SKM-1 (cell line): ENCODE results near the gene TRIM26.
"Not testable (repeated sequence)": the region's sequence is repeated elsewhere in the genome, so short reads cannot be mapped to it uniquely, and the experiment has no call there.

Experiments used
- DNase-seq: peaks from one replicate; lab custom pipeline; 2025; ENCODE audit not compliant: unreplicated experiment; lab: John Stamatoyannopoulos, UW

The TRIM26 gene

DNA sequence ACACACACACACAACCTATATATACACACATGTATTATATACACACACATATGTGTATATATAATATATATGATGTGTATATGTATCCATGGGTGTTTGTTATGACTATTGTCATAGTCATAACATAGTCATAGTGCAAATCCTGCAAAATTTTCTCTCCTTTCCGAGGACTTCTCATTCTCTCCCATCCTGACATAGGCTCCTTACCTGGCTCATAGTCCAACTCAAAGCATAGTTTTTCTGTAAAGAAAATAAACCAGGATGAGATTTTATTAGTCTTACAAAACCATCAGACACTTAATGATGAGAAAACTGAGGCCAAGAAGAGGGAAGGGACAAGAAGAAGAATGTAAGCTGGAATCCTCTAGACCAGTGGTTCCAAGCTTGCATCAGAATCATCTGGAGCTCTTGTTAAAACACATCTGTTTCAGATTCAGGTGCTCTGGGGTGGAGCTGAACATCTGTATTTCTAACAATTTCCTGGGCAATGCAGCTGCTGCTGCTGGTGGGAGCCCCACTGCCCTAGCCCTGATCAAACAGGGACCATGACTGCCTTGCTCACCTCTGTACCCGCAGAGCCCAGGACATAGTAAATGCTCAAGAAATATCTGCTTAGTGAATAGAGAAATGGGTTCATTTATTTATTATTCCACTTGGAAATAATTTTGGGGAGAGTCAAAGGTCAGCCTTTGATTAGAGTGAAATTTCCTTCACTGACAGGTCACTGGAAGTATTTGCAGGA is 57.5 kb downstream of the TRIM26 start:
- DNase-seq: no peak

DNA sequence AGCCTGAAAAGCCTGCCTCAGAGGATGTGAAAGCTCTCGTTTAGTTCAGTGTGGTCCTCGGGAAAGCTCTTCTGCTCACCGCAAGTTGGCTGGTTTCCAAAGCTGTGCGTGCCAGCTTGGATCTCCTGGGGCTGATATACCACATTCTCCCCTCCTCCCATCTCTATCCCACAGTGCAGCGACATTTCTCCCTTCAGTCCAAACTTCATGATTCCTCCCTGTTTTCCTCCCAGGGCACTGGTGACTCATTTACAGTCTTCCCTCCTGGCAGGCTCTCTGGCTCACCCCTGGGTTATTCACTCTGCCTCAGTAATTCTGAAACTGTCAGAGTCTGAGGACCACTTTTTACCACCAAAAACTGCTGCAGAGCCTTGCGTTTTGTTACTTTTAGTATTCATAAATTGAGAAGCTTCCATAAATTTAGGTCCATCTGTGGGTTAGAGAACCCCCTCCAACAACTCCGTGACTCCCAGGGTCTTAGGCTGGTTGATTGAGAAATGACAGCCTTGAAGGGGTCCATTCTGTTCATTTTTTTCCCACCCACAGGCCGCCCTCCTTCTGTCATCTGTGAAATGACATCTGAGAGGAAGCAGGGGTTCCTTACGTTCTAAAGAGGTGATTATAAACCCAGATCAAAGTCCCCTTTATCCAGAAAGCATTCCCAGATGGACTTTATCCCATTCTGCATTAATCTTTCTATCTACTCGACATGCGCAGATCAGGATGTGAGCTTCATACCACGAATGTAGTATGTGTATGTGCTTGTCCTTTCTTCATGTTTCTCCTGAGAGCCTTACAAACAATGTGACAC is 58.3 kb downstream of the TRIM26 start:
- DNase-seq: no peak

DNA sequence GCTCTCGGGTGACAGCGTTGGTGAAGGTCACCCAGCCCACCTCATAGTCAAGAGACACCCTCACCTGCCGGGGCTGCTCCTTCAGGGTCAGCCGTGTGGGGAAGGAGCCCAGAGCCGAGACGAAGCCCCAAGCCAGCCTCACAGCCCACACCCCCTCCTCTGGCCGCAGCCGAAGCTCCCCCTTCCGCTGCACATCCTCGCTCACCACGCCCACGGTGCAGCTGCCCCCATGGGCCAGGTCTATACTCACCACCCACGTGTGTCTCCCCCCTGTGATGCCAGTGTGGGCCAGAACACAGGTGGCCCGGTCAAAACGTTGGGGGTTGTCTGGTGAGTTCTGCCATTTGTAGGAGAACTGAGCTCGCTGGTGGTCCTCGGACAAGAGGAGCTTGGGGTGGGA is 59.1 kb downstream of the TRIM26 start:
- no peak for DNase-seq

DNA sequence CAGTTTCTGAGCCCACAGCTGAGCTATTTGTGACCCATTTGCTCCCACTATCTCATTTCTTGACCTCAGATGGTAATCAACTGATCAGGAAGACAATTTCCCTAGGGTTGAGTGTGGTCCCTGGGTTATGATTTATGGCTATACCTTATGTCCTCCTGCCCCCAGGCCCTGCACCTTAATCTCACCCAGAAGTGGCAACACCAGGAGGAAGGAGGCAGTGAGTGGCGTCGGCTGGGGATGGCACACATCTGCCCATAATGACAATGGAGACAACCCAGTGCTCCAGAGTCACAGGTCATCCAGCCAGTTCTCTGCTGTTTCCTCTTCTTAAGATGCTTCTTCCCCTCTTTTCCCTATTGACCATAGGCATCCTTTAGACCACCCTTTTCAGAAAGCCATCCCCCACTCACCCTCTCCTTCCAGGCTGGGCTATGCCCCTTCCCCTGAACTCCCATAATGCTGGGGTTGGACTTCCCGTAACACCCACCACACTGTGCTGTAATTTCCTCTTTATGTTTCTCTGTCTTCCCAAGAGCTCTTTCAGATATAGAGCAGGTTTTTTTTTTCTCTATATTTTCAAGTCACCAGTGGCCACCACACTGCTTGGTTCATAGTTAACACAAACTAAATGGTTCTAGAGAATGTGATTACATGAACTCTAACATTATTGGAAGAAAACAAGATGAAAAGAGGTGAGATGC is 60.1 kb downstream of the TRIM26 start:
- DNase-seq: no peak

- no peak for DNase-seq
These were observed 61.1 kb downstream of the TRIM26 start for GRCh38 chr6:30152016-30152673.

DNA sequence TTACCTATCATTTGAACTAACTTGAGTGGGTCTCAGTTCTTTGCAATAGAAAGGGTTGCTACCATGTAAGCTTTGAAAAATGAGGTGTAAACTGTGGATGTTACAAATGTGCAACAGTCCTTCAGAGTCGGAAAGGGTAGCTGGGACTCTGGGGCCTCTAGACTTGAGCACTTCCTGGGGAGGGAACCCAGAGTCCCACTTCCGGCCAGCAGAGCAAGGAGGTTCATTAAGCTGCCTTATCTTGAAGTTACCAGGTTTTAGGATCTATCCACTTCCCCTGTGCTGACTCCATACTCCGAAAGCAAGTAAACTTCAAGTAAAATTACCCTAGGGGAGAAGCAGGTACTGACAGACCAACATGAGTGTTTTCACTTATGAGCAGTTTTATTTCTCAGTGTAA is 61.6 kb downstream of the TRIM26 start:
- no peak for DNase-seq

DNA sequence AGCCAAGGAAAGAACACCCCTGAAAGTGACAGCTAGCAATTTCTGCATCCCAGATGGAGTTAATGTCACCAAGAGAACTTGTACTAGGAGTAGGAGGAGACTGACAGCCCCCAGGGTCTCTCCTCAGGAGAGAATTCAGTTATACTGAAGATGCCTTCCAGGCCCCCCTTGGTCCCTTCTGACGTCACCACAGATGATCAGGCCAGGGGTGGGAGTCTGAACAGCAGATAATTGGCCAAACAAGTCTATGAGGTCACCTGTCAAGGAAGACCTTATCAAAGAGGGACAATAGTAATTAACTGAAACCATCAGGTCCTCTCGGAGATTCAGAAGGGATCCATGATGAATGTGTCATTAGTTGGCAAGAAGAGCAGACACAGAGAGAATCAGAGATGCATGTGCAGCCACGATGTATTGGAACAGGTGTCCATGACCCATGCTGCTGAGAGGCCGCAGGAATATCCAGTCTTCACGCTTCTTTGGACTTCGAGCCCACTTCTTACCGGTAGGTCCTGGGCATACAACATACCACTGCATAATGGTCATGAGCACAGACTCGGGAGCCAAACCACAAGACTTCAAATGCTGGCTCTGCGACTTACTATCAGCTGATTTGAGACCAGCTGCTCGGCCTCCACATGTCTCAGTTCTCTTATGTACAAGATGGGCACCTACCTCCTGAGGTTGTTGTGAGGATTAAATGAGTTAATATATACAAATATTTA is 62.4 kb downstream of the TRIM26 start:
- no peak for DNase-seq

- no peak for DNase-seq
These were observed 63.2 kb downstream of the TRIM26 start for GRCh38 chr6:30149858-30150550.

- no peak for DNase-seq
These were observed 64.0 kb downstream of the TRIM26 start for GRCh38 chr6:30149234-30149633.

- no peak for DNase-seq
These were observed 66.1 kb downstream of the TRIM26 start for GRCh38 chr6:30147096-30147495.

DNA sequence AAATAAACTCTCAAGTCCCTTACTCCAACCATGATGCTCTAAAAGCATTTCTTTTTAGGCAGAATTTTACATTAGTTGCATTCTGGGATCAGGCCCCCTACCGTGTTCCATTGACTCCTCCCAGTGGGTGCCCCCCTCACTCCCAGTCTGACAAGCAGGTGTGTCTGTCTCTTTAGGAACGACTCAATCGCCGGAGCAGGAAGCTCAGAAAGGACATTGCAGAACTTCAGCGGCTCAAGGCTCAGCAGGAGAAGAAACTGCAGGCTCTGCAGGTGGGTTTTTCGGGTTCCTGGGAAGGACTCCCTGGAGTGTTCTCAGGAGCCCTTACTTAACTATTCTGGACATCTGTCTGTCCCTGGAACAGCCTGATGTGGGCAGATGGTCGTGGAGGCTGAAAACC is 67.4 kb downstream of the TRIM26 start:
- DNase-seq: no peak

DNA sequence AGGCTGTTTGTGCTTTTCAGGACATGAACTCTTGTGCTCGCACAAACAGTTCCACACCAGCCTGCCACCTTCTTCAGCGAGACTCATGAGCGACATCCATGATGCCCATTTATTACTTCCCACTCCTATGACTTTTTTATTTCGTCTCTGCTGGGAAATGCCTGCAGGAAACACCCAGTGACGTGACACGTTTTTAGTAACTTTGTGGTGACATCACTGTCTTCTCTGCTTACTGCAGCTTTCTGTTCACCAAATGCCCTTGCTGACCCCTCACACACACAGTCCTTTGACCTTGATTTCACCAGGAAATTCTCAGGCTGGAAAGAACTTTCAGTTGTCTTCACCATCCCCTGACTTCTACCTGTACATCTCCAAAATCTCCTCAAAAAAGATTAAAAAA is 68.4 kb downstream of the TRIM26 start:
- DNase-seq: no peak

- DNase-seq: no peak
These were observed 69.4 kb downstream of the TRIM26 start for GRCh38 chr6:30143780-30144179.

DNA sequence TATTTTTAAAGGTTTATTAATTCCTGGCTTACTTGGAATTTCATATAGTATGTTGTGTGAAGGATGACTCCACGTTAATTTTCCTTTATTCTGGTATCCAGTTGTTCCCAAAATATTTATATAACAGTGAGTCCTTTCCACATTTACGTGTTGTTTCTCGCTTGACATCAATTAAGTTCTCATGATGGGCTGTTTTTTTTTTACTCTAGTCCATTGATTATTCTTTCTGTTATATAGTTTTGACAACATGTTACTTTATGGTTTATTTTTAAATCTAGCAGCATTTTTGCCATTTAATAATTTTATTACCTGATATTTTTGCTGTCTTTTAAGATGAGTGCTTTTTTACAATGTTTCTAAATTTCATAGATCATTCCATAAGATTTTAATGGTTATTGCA is 70.5 kb downstream of the TRIM26 start:
- no peak for DNase-seq

GRCh38 chr6:30140240-30140639 is 73.0 kb downstream of the TRIM26 start:
- not testable (repeated sequence) for DNase-seq

DNA sequence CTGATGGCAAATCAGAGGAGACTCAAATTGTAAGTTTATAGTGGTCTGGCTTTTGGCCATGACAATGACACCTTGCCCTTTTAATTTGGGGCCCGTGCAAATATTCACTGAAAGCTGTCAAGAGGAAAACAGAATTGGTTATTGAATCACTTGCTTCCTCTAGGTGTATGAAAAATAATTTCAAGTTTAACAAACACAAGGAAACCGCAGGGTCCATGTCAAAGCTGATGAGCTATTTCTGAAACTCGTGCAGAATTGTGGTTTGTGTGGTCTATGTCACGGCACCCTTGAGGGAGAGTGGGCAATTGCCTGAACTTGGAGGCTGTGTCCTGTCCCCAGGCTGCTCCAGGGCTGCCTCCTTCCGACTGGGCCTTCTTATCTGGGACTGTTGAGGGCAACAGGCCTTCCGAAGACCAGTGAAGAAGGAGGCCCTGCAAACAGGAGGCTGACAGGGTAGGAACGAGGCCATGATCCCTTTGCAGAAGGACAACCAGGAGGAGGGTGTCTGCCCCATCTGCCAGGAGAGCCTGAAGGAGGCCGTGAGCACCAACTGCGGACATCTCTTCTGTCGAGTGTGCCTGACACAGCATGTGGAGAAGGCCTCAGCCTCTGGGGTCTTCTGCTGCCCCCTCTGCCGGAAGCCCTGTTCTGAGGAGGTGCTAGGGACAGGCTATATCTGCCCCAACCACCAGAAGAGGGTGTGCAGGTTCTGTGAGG is 76.5 kb downstream of the TRIM26 start:
- DNase-seq: no peak

- no peak for DNase-seq
These were observed 77.4 kb downstream of the TRIM26 start, which contains the start of gene TRIM40 for GRCh38 chr6:30135757-30136156. Gene TRIM40, plus strand, starts transcription at chr6:30136140. Its CDS starts 897 bp downstream, at chr6:30137037.

DNA sequence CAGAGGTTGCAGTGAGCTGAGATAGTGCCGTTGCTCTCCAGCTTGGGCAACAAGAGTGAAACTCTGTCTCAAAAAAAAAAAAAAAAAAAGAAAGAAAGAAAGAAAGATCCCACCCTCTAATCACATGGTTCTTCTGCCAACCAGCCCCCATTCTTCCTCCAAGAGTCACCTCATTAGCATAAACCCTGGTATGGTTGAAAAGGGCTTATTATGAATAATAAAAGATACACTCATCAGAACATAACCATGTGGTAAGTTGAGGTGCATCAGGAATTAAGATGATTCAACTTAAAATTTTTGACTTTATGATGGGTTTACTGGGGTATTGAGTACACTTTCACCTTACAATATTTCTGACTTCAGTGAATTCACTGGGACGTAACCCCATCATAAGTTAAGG is 78.1 kb downstream of the TRIM26 start:
- no peak for DNase-seq
